ENCODE measurements around the gene NCBP3.
"Not testable (repeated sequence)": the region's sequence is repeated elsewhere in the genome, so short reads cannot be mapped to it uniquely, and the experiment has no call there.

The NCBP3 gene

GRCh38 chr17:3873862-3874261, 27.8 kb upstream of the NCBP3 start:
- Mint-ChIP-seq H3K27ac (ENCODE audit: low read depth) (no peak overlapping the region), H3K27me3 (no peaks in the 10 kb centered on the region)
- ATAC-seq (replicated peaks; ENCODE audit: extremely low read depth, poor library complexity, severe bottlenecking), result no peak

DNA sequence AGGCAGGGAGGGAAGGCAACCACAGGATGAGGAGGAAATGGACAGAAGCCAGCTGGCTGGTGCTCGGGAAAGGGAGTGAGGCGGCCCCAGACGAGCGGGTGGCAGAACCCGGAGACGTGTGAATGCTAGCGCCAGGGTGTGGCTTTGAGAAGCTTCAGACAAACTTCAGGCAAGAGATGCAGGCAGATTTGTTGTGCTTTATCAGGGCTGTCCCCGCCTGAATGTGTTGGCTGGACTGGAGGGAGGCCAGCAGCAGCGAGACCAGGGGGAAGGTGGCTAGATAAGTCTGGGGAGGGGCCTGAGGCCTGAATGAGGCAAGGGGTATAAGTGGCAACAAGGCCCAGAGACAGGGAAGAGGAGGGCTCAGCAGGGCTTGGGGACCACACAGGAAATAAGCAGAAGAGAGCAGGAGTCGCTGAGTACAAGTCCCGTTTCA, 24.8 kb upstream of the NCBP3 start:
- ATAC-seq (replicated peaks; ENCODE audit: extremely low read depth, poor library complexity, severe bottlenecking) (peak; percentile 64), DNase-seq (ENCODE audit: low spot score in 2 of 2) (no peak)
- Mint-ChIP-seq H3K4me3 (peak overlapping the region; percentile 53), H3K27ac (ENCODE audit: low read depth) (peak overlapping the region; percentile 89), H3K27me3 (no peaks in the 10 kb centered on the region), H3K36me3 (ENCODE audit: insufficient read depth) (peaks cover 4% of the 10 kb centered on the region), H3K4me1 (peaks cover 8% of the 10 kb centered on the region), H3K9me3 (no peaks in the 10 kb centered on the region)

More at GRCh38 chr17:3873862-3874261, 27.8 kb upstream of the NCBP3 start:
- Mint-ChIP-seq H3K4me1 (peaks cover 8% of the 10 kb centered on the region), H3K4me3 (no peak overlapping the region), H3K36me3 (ENCODE audit: insufficient read depth) (peaks cover 4% of the 10 kb centered on the region), H3K9me3 (no peaks in the 10 kb centered on the region)
- DNase-seq (ENCODE audit: low spot score in 2 of 2), result no peak

DNA sequence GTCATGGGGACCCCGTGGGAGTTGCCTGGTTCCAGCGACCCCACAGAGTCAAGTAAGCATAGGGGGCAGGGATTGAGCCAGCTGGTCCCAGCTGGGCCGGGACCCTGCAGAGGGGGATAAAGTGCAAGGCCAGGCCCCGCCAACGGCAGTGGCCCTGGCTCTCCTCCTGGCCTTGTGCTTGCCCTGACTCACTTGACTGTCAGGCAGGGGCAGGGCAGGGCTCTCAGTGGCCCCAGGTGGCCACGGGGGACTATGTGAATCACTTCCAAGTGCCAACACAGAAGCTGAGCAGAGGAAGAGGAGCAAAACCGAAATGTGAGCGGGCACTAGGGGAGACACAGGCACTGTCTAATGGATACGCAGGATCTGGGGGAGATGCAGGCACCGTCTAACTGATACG, 21.6 kb upstream of the NCBP3 start:
- peaks cover 4% of the 10 kb centered on the region for H3K36me3 Mint-ChIP-seq (ENCODE audit: insufficient read depth)
- no peak overlapping the region for H3K4me3 Mint-ChIP-seq
- ATAC-seq (replicated peaks; ENCODE audit: extremely low read depth, poor library complexity, severe bottlenecking) (no peak), DNase-seq (ENCODE audit: low spot score in 2 of 2) (no peak)
- H3K9me3 Mint-ChIP-seq, result no peaks in the 10 kb centered on the region
- no peaks in the 10 kb centered on the region for H3K27me3 Mint-ChIP-seq
- H3K27ac Mint-ChIP-seq (ENCODE audit: low read depth), result peak overlapping the region; percentile 22
- H3K4me1 Mint-ChIP-seq, result peaks cover 8% of the 10 kb centered on the region

GRCh38 chr17:3867106-3867505, 21.1 kb upstream of the NCBP3 start:
- Mint-ChIP-seq H3K27ac (ENCODE audit: low read depth) (no peak overlapping the region), H3K27me3 (no peaks in the 10 kb centered on the region), H3K9me3 (no peaks in the 10 kb centered on the region), H3K36me3 (ENCODE audit: insufficient read depth) (peaks cover 4% of the 10 kb centered on the region), H3K4me3 (no peak overlapping the region), H3K4me1 (peaks cover 8% of the 10 kb centered on the region)
- no peak for ATAC-seq (replicated peaks; ENCODE audit: extremely low read depth, poor library complexity, severe bottlenecking)
- no peak for DNase-seq (ENCODE audit: low spot score in 2 of 2)

- no peak overlapping the region for H3K4me3 Mint-ChIP-seq
- DNase-seq (ENCODE audit: low spot score in 2 of 2), result no peak
Measured at GRCh38 chr17:3866276-3866675, 20.2 kb upstream of the NCBP3 start.

DNA sequence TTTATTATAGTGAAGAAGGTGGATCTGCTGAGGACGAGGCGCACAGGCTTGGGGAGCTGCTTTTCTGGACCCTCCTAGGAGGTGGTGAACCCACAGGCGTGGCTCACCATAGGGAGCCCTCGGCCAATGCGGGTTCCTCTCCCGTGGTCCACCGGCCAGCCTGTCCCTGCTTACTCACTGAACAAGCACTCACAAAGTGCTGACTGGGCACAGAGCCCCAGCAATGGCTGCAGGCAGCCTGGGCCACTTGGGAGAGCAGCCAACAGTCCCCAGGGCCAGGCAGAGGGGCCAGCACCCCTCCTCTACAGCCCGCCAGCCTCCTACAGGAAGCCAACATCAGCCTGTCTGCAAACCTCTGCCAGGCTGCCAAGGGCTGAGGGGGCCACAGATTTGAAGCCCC, 19.1 kb upstream of the NCBP3 start:
- no peaks in the 10 kb centered on the region for H3K9me3 Mint-ChIP-seq
- no peaks in the 10 kb centered on the region for H3K4me1 Mint-ChIP-seq
- no peaks in the 10 kb centered on the region for H3K27me3 Mint-ChIP-seq
- DNase-seq (ENCODE audit: low spot score in 2 of 2), result no peak
- H3K27ac Mint-ChIP-seq (ENCODE audit: low read depth), result no peak overlapping the region
- ATAC-seq (replicated peaks; ENCODE audit: extremely low read depth, poor library complexity, severe bottlenecking), result no peak
- H3K4me3 Mint-ChIP-seq, result no peak overlapping the region
- H3K36me3 Mint-ChIP-seq (ENCODE audit: insufficient read depth), result peaks cover 4% of the 10 kb centered on the region

More at GRCh38 chr17:3866276-3866675, 20.2 kb upstream of the NCBP3 start:
- no peaks in the 10 kb centered on the region for H3K9me3 Mint-ChIP-seq
- H3K27me3 Mint-ChIP-seq, result no peaks in the 10 kb centered on the region
- no peak for ATAC-seq (replicated peaks; ENCODE audit: extremely low read depth, poor library complexity, severe bottlenecking)
- peaks cover 8% of the 10 kb centered on the region for H3K4me1 Mint-ChIP-seq
- no peak overlapping the region for H3K27ac Mint-ChIP-seq (ENCODE audit: low read depth)
- H3K36me3 Mint-ChIP-seq (ENCODE audit: insufficient read depth), result peaks cover 4% of the 10 kb centered on the region

GRCh38 chr17:3864534-3864933, 18.5 kb upstream of the NCBP3 start:
- no peaks in the 10 kb centered on the region for H3K27me3 Mint-ChIP-seq
- no peak overlapping the region for H3K4me3 Mint-ChIP-seq
- H3K9me3 Mint-ChIP-seq, result no peaks in the 10 kb centered on the region
- no peak for ATAC-seq (replicated peaks; ENCODE audit: extremely low read depth, poor library complexity, severe bottlenecking)
- no peak overlapping the region for H3K27ac Mint-ChIP-seq (ENCODE audit: low read depth)
- H3K36me3 Mint-ChIP-seq (ENCODE audit: insufficient read depth), result peaks cover 4% of the 10 kb centered on the region
- no peak for DNase-seq (ENCODE audit: low spot score in 2 of 2)
- no peaks in the 10 kb centered on the region for H3K4me1 Mint-ChIP-seq

- Mint-ChIP-seq H3K27me3 (peaks cover 3% of the 10 kb centered on the region), H3K36me3 (ENCODE audit: insufficient read depth) (peaks cover 2% of the 10 kb centered on the region), H3K4me3 (no peak overlapping the region), H3K9me3 (no peaks in the 10 kb centered on the region), H3K4me1 (no peaks in the 10 kb centered on the region), H3K27ac (ENCODE audit: low read depth) (no peak overlapping the region)
- DNase-seq (ENCODE audit: low spot score in 2 of 2) (no peak), ATAC-seq (replicated peaks; ENCODE audit: extremely low read depth, poor library complexity, severe bottlenecking) (no peak)
Measured at GRCh38 chr17:3861761-3862681, 16.0 kb upstream of the NCBP3 start.

- H3K9me3 Mint-ChIP-seq, result no peaks in the 10 kb centered on the region
- no peak overlapping the region for H3K27ac Mint-ChIP-seq (ENCODE audit: low read depth)
- no peak for ATAC-seq (replicated peaks; ENCODE audit: extremely low read depth, poor library complexity, severe bottlenecking)
- H3K4me3 Mint-ChIP-seq, result no peak overlapping the region
- peaks cover 6% of the 10 kb centered on the region for H3K27me3 Mint-ChIP-seq
- peaks cover 2% of the 10 kb centered on the region for H3K36me3 Mint-ChIP-seq (ENCODE audit: insufficient read depth)
- DNase-seq (ENCODE audit: low spot score in 2 of 2), result no peak
- H3K4me1 Mint-ChIP-seq, result no peaks in the 10 kb centered on the region
Measured at GRCh38 chr17:3860939-3861700, 15.1 kb upstream of the NCBP3 start.

DNA sequence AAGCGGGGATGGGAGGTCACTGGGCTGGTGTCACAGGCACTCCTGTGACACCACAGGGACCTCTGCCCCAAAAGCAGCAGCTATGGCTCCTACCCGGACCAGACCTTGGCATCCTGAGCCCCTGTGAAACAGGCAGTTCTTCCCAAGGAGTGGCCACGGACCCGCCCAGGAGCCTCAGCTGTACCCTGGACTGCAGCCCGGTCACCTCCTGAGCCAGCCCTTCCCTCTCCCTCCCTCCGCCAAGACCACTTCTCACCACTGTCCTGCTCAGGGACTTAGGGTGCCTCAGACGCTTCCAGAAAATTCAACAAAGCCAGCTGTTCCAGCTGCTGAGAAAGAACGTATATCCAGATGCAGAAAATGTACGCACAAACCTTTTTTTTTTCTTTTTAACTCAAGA, 13.9 kb upstream of the NCBP3 start:
- Mint-ChIP-seq H3K4me3 (no peak overlapping the region), H3K27ac (ENCODE audit: low read depth) (no peak overlapping the region), H3K27me3 (peaks cover 6% of the 10 kb centered on the region), H3K9me3 (no peaks in the 10 kb centered on the region), H3K36me3 (ENCODE audit: insufficient read depth) (peaks cover 2% of the 10 kb centered on the region), H3K4me1 (no peaks in the 10 kb centered on the region)
- ATAC-seq (replicated peaks; ENCODE audit: extremely low read depth, poor library complexity, severe bottlenecking), result no peak
- no peak for DNase-seq (ENCODE audit: low spot score in 2 of 2)

DNA sequence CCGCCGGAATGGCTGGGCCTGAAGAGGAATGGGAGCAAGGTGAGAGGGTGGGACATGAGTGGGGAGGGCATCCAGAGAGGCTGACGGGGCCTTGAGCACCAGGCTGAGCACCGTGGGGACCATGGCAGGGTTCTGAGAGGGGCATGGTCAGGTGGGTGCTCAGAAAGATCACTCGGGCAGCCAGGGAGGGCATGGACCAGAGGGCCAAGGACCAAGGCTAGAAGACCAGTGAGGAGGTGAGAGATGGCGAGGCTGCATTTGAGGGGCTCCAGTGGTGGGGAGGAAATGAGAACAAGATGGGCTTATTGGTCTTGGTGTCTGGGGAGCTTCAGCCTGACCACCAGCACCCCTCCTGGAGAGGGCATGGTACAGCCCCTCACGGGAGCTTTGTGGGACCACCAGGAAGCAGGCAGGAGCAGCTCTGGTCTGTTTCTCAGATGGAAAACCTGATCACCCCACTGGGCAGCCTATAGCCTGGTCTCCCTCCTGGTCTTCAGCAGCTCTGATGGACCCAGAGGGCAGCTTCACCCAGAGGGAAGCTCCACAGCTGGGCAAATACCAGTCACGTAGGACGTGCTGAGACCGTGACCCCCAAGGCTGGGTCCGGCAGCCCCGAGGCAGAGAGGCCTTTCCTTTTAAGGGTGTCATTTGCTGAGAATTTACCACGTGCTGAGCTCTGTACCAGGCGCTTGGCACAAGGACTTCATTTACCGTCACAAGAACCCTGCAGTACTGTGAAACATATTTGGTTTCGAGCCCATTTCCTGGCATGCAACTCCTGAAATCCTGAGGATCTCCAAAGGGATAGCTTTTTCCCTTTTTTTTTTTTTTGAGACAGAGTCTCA, 11.4 kb upstream of the NCBP3 start:
- no peaks in the 10 kb centered on the region for H3K4me1 Mint-ChIP-seq
- DNase-seq (ENCODE audit: low spot score in 2 of 2) (no peak), ATAC-seq (replicated peaks; ENCODE audit: extremely low read depth, poor library complexity, severe bottlenecking) (no peak)
- H3K9me3 Mint-ChIP-seq, result no peaks in the 10 kb centered on the region
- peaks cover 13% of the 10 kb centered on the region for H3K27me3 Mint-ChIP-seq
- H3K27ac Mint-ChIP-seq (ENCODE audit: low read depth), result no peak overlapping the region
- H3K36me3 Mint-ChIP-seq (ENCODE audit: insufficient read depth), result no peaks in the 10 kb centered on the region
- no peak overlapping the region for H3K4me3 Mint-ChIP-seq

DNA sequence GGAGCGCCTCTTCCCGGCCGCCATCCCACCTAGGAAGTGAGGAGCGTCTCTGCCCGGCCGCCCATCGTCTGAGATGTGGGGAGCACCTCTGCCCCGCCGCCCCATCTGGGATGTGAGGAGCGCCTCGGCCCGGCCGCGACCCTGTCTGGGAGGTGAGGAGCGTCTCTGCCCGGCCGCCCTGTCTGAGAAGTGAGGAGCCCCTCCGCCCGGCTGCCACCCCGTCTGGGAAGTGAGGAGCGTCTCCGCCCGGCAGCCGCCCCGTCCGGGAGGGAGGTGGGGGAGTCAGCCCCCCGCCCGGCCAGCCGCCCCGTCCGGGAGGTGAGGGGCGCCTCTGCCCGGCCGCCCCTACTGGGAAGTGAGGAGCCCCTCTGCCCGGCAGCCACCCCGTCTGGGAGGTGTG, 8.2 kb upstream of the NCBP3 start:
- H3K27me3 Mint-ChIP-seq, result peaks cover 27% of the 10 kb centered on the region
- H3K9me3 Mint-ChIP-seq; H3K4me1 Mint-ChIP-seq; H3K4me3 Mint-ChIP-seq; ATAC-seq (replicated peaks; ENCODE audit: extremely low read depth, poor library complexity, severe bottlenecking); DNase-seq (ENCODE audit: low spot score in 2 of 2); H3K36me3 Mint-ChIP-seq (ENCODE audit: insufficient read depth); H3K27ac Mint-ChIP-seq (ENCODE audit: low read depth): not testable (repeated sequence)

All from central memory CD8-positive, alpha-beta T cell (primary cell).